GM19023 (cell line): ENCODE results near the gene IDI1.
A peak's percentile ranks its signal among the peaks of the same experiment; 100 is the strongest.
"Not testable (repeated sequence)": the region's sequence is repeated elsewhere in the genome, so short reads cannot be mapped to it uniquely, and the experiment has no call there.

Experiments
- ATAC-seq: cut with Tn5 transposase; IDR thresholded peaks from one replicate; pipeline ENCODE4 v1.9.1; 2021; ENCODE audit warnings: mild to moderate bottlenecking, moderate library complexity; ENCODE audit not compliant: unreplicated experiment

The IDI1 gene

DNA sequence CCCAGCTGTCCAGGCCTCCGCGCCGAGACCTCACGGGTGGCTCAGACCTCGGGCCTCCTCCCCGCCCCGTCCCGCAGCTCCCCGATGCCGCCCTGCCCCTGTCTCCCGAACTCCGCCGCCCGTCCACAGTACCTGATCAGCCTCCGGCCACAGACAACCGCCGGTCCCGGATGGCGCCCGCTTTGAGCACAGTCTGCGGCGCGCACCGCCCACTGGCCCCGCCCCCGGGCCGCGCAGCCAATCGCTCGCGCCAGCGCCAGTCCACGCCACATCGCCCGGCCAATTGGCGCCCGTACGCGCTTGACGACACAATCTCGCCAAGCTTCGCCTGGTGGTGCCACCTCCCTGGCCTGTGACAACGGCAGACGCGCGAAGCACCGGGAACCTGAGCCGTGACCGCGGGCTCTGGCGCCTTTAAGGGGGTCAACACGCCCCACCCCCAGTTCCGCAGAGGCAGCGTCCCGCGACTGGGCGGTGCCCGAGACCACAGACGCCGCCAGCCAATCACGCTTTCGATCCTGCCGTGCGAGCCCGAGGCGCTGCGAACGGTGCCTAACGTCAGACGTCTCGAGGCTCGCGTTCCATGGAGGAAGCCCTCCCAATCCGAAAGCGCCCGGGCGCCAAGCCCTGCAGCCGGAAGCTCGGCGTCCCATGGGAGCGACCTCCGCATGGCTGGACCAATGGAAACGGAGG, at the start of gene IDI1:
Gene IDI1 (minus strand): TSS at position 388 of the 693 bp plus-strand sequence. CDS start 116 bp downstream, at position 272.
- peak; percentile 86 for ATAC-seq

DNA sequence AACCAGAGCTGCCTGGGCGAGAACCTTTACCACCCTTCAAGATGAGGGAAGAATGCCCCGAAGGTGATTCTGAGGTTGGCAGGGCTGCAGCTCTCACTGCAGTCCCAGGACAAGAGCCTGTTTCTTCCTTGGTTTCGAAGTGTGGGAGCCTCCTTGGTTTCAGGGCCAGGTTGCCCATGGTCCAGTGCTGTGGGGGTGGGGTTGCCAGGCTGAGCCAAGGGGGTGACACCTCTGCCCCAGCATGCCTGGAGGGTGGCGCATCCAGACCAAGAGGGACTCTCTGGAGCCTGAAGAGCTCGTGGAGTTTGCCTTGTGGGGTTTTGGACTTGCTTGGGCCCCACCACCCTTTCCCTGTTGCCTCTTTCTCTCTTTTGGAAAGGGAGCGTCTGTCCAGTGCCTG, 48.5 kb upstream of the IDI1 start:
- ATAC-seq: no peak

DNA sequence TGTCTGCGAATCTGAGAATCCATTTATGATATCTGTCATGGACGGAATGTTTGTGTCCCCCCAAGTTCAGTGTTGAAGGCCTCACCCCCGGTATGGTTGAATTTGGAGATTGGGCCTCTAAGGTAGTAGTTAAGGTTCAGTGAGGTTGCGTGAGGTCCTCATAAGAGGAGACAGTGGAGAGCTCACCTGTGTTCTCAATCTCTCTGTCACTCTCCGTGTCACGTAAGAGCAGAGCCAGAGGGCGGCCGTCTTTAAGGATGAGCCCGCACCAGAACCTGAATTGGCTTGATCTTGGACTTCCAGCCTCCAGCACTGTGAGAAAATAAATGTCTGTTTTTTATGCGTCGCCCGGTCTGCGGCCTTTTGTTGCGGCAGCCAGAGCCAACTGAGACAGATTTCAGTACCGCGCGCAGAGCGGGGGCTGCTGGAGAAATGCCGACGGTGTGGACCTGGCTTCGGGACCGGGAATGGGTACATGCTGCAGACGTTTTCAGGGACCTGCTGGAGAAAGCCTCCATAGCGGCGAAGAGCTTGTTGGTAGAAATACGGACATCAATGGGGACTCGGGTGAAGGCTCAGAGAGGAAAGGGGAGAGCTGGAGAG, 47.5 kb upstream of the IDI1 start:
- no peak for ATAC-seq

DNA sequence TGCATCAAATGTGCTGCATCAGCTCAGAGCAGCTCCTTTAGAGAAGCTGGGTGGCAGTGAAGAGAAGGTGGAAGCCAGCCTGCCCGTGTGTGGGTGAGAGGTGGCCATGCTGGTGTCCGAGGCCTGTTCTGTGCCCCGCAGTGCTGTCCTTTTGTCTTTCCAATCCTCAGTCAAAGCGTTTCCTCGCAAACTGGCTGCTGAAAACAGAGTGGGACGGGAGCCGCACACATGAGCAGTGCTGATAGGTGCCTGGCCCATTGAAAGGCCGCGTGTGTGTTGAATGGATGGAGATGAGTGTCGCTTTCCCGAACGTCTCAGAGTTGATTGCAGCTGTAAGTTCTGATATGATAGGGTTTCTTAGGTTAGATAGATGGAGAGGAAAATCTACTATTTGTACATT, 46.6 kb upstream of the IDI1 start:
- no peak for ATAC-seq

DNA sequence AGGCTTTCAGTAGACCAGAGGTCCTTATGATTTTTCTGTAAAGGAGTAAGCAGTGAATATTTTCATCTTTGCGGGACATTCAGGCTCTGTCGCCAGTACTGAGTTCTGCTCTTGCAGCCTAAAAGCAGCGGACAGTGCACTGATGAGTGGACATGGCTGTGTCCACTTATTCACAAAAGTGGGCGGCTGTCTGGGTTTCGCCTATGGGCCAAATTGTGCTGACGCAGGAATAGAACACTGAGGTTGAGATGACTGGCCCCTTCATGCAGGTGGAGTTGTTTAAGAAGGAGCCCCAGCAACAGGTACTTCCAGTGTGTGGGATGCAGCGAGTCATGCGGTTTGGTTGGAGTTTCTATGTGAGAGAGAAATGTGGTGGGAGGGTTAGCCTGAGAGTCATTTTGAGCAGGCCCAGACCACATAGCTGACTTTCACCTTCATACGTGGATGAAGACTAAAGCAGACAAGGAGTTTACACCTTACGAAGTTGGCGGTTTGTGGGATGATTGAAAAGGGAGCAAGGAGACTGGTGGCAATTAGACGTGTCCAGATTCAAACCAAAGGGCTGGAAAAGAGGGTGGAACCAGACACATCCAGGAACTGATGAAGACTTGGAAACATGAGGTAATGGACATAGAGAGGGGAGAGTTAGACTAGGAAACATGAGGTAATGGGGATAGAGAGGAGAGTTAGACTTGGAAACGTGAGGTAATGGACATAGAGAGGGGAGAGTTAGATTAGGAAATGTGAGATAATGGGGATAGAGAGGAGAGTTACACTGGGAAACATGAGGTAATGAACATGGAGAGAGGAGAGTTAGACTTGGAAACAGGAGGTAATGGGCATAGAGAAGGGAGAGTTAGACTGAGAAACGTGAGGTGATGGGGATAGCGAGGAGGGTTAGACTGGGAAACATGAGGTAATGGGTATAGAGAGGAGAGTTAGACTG, 45.5 kb upstream of the IDI1 start:
- peak; percentile 63 for ATAC-seq

DNA sequence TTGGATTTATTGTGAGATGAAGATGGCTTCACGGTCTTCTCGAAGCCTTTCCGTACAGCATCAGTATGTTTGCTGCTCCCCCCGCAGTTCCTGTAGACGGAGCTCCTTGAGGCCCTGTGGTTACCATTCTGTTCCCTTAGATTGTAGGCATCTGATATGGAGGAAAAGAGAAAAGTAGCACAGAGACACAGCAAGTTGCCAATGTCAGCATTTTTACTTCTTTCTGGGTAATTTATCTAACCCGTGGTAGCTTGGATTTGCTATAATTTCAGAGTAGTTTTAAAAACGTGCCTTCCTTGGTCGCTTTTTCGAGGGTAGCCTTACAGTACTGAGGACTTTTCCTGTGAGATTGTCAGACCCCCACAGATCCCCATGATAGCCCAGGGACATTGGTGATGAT, 44.8 kb upstream of the IDI1 start:
- no peak for ATAC-seq

DNA sequence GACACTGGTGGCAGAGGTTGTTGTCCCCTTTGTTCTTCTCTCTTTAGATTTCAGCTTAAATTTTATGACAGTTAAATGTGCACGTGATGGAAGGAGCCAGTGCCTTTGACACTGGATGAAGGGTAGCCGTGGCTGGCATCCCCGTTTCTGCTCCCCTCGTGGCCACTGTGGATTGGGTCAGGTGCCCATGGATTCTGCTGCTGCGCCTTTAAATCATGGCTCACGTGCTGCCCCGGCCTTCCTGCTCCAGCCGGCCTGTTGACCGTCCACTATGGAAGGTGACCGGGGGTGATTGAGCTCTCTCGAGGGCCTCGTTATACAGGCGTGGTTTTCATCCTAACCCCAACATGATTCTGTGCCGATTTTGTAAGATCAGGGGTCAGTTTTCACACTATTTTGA, 41.8 kb upstream of the IDI1 start:
- ATAC-seq: no peak

DNA sequence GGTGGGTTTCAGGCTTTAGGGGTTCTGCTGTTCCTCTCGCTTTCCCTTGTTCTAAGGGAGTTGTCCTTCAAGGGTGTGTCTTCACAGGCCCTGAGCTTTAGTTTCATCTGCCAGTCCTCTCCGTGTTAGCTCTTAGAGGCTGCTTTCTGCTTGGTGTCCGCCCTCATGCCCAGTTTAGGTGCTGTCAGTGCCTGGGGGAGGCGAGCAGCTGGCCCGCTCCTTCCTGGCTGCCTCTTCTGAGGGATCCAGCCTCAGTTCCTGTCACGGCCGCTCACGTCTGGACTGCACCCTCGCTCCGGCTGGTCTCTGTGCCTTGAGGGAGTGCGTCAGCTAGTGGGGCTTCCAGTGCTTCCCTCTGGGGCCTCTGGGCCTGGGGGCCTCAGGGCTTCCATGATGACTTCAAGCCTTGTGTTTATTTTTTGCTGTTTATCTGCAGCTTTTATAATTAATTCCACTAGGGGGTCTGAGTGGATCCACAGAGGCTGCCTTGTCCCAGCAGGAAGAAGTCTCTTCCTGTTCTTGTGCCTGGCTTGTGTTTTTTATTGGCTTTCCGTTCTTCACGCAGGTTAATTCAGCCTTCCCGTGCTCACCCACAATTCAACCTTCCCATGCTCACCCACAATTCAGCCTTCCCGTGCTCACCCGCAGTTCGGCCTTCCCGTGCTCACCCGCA, 40.2 kb upstream of the IDI1 start:
- no peak for ATAC-seq

DNA sequence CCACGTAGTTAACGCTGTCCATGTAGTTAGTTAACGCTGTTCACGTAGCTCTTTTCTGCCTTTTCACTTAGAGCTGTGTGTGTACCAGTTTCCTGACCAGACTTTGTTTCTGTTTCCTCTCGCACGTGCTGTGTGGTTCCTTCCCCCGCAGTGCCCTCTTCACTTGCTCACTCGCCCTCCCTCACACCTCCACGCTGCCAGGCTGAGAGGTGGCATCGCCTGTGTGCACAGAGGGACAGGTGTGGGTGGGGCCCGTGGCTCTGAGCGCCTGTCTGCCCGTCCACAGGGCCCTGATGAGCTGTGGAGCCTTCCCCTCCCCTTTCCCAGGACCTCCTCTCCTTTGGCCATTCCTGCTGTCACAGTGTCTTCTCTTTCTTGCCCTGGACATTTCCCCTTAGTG, 37.9 kb upstream of the IDI1 start:
- no peak for ATAC-seq

DNA sequence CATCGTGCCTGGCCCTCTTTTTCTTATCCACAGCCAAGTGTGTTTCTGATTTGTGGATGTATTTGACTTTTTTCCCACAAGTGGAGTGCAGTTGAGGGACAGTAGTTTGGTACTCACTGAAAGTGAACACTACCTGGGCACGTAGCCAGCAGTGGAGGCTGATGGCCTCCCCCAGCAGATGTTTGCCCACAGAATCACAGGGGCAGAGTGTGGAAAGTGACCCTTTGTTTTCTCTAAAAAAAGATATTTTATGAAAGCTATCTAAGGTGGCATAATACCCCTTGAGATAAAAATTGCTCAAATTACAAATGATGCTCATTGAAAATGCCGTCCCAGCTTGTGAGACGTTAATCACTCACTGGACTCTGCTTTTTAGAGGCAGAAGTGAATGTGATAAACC, 36.3 kb upstream of the IDI1 start:
- no peak for ATAC-seq

DNA sequence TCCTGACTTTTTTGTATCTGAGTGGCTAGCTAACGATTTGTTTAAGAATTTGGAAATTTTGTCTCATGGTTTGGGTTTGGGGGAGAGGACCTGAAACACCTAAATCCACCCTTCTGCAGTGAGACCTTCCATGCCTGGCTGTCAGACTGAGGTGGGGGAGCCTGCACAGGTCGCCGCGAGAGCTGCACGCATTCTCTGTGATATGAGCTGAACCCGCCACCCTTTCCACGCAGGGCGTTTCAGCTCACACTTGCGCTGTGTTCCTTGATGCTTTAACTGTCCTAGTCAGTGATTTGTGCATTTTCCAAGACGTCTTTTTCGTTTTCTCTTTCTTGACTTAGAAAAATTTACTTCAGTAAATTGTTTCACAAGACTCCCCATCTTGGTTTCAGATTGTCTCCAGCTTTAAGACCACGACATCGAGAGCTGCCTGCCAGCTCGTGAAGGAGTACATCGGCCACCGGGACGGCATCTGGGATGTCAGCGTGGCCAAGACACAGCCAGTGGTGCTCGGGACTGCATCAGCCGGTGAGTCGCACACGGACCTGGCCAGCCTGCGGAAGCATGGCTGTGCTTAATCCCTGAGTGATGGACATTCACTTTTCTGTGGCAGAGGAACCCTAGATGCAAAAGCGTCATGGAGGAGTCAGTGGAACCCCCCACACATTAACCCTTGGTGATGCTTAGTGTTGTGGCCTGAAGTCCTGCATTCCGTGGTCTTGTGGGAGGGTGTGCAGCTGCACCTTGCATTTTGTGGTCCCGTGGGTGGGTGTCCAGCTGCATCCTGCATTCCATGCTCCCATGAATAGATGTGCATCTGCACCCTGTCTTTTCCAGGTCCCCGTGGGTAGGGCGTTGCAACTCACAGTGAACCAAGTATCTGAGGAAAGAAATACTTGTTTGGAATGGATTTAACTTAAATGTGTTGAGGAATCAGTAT, 35.4 kb upstream of the IDI1 start:
- ATAC-seq: no peak

DNA sequence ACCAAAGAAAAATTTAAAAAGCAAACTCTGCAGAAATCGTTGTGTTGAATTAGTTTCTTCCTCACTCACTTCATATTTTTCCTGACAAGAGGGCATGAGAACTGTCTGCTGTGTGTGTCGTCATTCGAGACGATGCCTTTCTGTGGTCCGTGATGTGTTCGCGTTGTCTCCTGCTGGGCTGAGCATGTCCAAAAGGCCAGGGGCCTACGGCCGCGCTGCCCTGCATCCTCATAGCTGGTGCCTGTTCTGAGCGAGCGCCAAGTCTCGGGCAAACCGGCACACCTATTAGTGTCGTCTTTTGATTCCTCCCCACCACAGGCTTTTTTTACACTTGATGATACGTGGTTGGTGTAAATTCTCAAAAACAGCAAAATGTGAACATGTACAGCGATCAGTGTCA, 34.7 kb upstream of the IDI1 start:
- ATAC-seq: no peak

DNA sequence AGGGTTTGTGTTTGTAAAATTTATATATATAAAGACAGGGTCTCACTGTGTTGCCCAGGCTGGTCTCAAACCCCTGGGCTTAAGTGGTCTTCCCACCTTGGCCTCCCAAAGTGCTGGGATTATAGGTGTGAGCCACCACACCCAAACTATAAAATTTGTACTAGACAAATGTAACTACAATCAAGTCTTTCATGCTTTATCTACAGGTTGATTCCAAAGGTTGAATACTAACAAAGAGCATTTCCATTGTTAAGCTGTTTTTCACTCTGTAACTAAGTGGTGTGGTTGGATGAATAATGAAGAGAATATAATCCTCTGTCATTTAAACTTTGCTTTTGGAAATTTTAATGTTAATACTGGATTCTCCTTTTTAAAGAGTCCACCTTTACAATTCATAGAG, 29.7 kb upstream of the IDI1 start:
- ATAC-seq: no peak

DNA sequence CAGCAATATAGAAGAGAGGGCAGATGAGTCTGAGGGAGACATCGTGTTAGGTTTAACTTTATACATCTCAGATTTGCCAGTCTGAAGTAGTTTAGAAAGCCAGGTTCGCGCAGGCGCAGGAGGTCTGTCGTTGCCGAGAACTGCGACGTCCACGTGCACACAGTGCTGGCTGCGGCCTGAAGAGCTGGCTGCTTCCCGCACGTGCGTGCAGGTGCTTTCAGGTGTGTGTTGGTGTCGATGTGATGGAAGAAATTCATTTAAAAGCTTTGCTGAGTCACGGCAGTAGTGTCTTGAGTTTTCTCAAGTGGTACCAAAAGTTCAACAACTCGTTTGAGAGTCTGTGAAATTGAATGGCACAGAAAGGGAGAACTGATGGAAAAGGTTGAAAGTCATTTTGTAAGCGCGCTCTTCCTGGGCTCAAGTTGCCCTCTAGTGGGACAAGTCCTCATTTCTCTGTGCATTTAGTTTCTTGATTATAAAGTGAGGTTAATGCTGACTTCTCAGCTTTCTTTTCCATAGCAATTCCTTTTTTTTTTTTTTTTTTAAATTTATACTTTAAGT, 25.9 kb upstream of the IDI1 start:
- no peak for ATAC-seq

DNA sequence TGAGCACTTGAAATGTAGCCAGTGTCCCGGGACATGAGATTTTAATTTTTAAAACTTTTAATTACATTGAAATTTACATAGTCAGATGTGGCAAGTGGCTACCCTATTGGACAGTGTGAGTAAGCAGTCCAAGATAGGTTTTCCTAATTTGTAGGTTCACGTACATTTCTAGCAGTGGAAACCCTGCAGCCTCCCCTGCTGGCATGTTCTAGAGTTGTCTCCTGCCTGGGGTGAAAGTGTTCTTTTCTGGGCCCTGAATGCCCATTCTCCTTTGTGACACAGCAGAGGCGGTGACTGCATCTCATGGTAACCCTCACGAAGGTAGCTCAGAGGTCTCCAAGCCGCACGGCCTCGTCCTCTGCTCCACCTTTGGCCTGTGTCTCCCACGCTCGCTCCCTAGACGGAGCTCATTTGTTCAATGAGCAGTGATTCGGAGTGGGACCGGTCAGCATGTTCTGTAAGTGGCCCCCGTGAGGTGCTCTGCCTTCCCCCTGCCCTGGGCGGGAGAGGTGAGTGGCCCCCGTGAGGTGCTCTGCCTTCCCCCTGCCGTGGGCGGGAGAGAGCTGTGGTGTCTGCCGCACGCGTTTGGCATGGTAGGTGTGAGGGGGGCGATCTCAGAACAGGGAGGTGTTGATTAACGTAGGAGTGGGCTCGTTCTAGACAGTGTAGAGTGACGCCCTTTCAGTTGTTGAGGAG, 25.3 kb upstream of the IDI1 start:
- no peak for ATAC-seq

DNA sequence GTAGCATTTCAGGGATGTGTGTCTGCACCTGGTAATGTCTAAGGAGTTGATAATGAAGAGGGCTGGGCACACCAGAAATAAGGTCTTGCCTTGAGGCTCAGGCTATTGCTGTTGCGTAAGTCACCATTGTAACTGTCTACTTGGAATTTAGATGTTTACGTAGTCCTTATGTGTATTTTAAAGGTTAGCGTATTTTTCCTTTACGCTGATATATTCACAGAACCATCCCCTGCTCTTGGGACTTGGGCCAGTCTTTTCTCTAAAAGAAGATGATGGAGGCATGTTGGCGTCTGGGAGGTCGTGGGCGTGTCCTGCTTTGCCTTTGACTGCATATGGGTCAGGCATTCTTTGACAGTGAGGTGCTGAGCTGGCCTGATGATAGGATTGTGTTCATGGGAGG, 22.0 kb upstream of the IDI1 start:
- no peak for ATAC-seq

DNA sequence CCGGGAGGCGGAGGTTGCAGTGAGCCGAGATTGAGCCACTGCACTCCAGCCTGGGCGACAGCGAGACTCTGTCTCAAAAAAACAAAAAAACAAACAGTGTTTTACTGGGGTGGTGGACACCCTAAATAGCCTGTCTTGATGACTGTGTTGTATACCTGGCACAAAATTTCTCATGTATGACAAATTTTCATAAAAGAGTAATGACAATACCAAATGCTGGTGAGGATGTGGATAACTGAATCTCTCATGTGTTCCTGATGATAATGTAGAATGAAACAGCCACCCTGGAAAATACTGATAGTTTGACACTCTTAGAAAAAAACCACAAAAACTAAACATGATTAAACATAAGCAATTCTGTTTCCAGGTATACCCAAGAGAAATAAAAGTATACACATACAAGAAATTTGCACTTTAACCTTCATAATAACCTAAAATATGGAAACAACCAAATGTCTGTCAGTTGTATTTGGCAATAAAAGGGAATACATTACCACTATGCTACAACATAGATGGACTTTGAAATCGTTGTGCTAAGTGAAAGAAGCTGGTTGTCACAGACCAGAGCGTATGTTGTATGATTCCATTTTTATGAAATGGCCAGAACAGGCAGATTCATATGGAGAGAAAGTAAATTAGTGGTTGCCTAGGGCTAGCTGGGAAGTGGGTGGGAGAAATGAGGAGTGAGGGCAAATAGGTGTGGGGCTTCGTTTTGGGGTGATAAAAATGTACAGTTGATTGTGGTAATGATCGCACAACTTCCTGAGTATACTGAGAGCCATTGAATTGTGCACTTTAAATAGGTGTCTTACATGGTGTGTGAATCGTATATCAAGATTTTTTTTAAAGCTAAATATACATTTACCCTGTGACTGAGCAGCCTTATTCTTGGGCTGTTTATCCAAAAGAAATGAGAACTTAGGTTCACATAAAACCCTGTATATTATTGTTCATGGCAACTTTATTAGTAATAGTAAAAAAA, 19.8 kb upstream of the IDI1 start:
- no peak for ATAC-seq

DNA sequence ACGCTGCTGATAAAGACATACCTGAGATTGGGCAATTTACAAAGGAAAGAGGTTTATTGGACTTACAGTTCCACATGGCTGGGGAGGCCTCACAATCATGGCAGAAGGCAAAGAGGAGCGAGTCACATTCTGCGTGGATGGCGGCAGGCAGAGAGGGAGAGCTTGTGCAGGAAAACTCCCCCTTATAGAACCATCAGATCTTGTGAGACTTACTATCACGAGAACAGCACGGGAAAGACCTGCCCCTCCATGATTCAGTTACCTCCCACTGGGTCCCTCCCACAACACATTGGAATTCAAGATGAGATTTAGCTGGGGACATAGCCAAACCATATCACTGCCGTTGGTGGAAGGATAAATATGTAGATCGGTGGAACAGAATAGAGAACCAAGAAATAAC, 17.8 kb upstream of the IDI1 start:
- ATAC-seq: not testable (repeated sequence)
